BE2C (cell line): ENCODE data around the gene CALHM4.

ENCODE experiments used
- DNase-seq: peaks from one replicate; pipeline ENCODE4 v3.0.0-alpha.2; 2020
- H3K27me3 ChIP-seq: fragments of 250-450 bp; sonication (Bioruptor Pico); 2 replicates; pipeline ENCODE4 v1.5.1; 2020; ENCODE audit warnings: mild to moderate bottlenecking
- H3K36me3 ChIP-seq: fragments of 250-450 bp; sonication (Bioruptor Pico); 2 replicates; pipeline ENCODE4 v1.5.1; 2020; ENCODE audit warnings: mild to moderate bottlenecking
- H3K4me1 ChIP-seq: fragments of 250-450 bp; sonication (Bioruptor Pico); 2 replicates; pipeline ENCODE4 v1.5.1; 2020
- H3K4me3 ChIP-seq: 2 replicates; pipeline ENCODE4 v1.5.1; 2011; ENCODE audit warnings: low read depth, low read length
- H3K9me3 ChIP-seq: fragments of 250-450 bp; sonication (Bioruptor Pico); 2 replicates; pipeline ENCODE4 v1.5.1; 2020
- TF ChIP-seq, protein P1 (sequence below): IDR thresholded peaks from 2 replicates; pipeline ENCODE4 v1.5.1; 2012; ENCODE audit warnings: mild to moderate bottlenecking, low read depth, low read length

CALHM4 gene

DNA sequence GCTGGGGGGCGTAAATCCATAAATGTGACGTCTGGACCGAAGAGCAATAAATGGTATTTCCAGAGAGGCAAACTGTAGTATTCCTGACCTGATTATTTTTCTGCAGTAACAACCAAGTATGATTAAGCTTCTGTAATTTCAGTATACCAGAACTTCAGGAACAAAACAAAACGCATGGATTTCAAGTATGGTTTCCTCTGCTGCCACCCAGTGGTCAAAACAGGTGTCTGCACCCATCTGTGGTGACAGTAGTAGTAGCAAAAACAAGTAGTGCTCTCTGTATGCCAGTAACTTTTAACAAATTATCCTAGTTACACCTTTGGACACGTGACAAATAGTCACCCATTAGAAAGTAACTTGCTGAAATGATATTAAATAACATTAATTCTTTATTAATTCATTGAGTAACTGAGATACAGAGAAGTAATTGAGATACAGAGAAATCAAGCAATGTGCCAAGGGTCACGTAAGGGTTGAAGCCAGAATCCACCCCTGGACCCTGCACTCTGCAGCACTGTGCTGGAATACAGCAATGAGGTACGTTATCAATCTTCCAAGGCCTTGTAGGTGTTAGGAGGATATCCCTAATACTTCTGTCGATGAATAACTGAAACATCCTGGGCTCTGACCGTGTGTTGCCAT lies 7.9 kb downstream of the CALHM4 start:
- DNase-seq, result peak; percentile 69
- no peaks in the 10 kb centered on the region; the same call in 1 of the 2 replicates for H3K4me1 ChIP-seq
- TF ChIP-seq, protein P1, sequence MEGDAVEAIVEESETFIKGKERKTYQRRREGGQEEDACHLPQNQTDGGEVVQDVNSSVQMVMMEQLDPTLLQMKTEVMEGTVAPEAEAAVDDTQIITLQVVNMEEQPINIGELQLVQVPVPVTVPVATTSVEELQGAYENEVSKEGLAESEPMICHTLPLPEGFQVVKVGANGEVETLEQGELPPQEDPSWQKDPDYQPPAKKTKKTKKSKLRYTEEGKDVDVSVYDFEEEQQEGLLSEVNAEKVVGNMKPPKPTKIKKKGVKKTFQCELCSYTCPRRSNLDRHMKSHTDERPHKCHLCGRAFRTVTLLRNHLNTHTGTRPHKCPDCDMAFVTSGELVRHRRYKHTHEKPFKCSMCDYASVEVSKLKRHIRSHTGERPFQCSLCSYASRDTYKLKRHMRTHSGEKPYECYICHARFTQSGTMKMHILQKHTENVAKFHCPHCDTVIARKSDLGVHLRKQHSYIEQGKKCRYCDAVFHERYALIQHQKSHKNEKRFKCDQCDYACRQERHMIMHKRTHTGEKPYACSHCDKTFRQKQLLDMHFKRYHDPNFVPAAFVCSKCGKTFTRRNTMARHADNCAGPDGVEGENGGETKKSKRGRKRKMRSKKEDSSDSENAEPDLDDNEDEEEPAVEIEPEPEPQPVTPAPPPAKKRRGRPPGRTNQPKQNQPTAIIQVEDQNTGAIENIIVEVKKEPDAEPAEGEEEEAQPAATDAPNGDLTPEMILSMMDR, result peak; percentile 97

DNA sequence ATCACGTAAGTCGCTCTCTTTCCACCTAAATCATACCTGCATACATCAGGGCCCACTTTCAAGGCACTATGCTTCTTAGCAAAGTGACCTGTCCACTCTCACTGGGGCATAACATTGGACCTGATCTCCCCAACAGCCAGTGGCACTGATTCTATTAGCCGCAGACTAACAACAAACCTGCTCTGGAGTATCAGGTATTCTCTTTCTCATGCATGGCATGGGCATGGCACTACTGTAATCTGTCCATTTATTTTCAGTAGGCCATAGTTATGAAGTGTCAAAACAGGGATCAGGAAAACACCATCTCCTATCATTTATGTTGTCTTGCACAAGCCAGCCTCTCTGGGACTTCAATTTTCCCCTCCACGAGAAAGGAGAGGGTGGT lies 8.5 kb downstream of the CALHM4 start:
- TF ChIP-seq, protein P1, result no peak
- no peaks in the 10 kb centered on the region; the same call in 1 of the 2 replicates for H3K4me1 ChIP-seq
- no peak overlapping the region for H3K4me3 ChIP-seq
- H3K27me3 ChIP-seq, result no peaks in the 10 kb centered on the region; the same call in 1 of the 2 replicates
- DNase-seq, result no peak
- H3K9me3 ChIP-seq, result no peaks in the 10 kb centered on the region
- no peaks in the 10 kb centered on the region for H3K36me3 ChIP-seq

More for the DNA sequence above, 7.9 kb downstream of the CALHM4 start:
- Histone ChIP-seq H3K9me3 (no peaks in the 10 kb centered on the region), H3K27me3 (no peaks in the 10 kb centered on the region; the same call in 1 of the 2 replicates), H3K4me3 (no peak overlapping the region), H3K36me3 (no peaks in the 10 kb centered on the region)

DNA sequence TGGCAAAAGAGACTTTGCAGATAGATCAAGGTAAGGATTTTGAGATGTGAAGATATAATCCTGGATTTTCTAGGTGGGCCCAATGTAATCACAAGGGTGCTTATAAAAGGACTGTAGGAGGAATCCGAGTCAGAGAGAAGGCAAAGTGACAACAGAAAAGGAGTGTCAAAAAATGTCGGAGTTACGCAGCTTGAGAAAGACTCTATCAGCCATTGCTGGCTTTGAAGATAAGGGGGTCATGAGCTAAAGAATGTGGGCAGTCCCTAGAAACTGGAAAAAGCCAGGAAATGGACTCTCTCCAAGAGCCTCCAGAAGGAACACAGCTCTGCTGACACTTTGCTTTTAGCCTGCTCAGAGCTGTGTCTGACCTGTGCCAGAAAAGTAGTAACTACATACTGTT lies 9.1 kb downstream of the CALHM4 start:
- TF ChIP-seq, protein P1, result no peak
- no peak for DNase-seq
- H3K9me3 ChIP-seq, result no peaks in the 10 kb centered on the region
- no peaks in the 10 kb centered on the region for H3K36me3 ChIP-seq
- H3K4me3 ChIP-seq, result no peak overlapping the region
- no peaks in the 10 kb centered on the region; the same call in 1 of the 2 replicates for H3K27me3 ChIP-seq
- no peaks in the 10 kb centered on the region; the same call in 1 of the 2 replicates for H3K4me1 ChIP-seq

DNA sequence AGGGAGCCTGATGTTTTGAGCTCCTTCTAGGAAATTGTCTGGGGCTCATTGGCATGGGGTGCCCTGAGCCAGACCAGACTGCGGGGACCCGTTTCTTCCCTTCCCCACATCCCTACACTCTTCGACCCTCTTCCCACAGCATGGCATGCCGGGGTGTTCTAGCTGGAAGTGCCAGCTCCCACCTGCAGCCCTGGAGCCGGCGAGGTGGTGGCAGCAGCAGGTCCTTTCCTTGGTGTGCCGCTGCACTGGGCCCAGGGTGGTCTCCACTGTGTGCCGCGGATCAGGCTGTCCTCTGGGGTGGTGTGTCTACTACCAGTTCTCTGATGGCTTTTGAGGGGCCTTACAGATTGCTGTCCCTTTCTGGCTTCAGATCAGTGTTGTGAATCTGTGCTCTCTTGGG lies 10.3 kb downstream of the CALHM4 start:
- H3K4me3 ChIP-seq, result no peak overlapping the region
- H3K36me3 ChIP-seq, result no peaks in the 10 kb centered on the region
- no peaks in the 10 kb centered on the region; the same call in 1 of the 2 replicates for H3K4me1 ChIP-seq
- DNase-seq, result no peak
- H3K9me3 ChIP-seq, result no peaks in the 10 kb centered on the region
- TF ChIP-seq, protein P1, result no peak
- no peaks in the 10 kb centered on the region; the same call in 1 of the 2 replicates for H3K27me3 ChIP-seq

DNA sequence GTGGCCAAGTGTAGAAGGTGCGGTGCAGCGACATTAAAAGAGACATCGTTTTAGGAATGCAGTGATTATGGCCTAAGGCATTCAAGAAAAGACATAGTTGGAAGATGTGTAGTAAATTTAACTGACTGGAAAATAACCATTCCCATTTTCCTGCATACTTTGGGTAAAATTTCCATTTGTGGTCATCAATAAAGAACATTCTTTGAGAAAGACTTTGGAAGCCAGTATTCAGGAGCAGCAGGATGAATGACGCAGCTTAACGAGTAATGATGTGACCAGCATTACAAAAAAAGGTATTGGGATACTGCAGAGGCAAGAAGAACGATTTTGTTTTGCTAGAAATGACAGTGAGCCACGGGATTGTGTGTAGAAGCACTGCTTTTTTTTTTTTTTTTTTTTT lies 10.8 kb downstream of the CALHM4 start:
- DNase-seq, result no peak
- TF ChIP-seq, protein P1, result no peak
- no peaks in the 10 kb centered on the region for H3K36me3 ChIP-seq
- no peak overlapping the region for H3K4me3 ChIP-seq
- H3K9me3 ChIP-seq, result no peaks in the 10 kb centered on the region
- no peaks in the 10 kb centered on the region; the same call in 1 of the 2 replicates for H3K27me3 ChIP-seq
- H3K4me1 ChIP-seq, result no peaks in the 10 kb centered on the region; the same call in 1 of the 2 replicates
